ENCODE results near the gene PMM1.
"Not testable (repeated sequence)": the region's sequence is repeated elsewhere in the genome, so short reads cannot be mapped to it uniquely, and the experiment has no call there.

PMM1 gene

DNA sequence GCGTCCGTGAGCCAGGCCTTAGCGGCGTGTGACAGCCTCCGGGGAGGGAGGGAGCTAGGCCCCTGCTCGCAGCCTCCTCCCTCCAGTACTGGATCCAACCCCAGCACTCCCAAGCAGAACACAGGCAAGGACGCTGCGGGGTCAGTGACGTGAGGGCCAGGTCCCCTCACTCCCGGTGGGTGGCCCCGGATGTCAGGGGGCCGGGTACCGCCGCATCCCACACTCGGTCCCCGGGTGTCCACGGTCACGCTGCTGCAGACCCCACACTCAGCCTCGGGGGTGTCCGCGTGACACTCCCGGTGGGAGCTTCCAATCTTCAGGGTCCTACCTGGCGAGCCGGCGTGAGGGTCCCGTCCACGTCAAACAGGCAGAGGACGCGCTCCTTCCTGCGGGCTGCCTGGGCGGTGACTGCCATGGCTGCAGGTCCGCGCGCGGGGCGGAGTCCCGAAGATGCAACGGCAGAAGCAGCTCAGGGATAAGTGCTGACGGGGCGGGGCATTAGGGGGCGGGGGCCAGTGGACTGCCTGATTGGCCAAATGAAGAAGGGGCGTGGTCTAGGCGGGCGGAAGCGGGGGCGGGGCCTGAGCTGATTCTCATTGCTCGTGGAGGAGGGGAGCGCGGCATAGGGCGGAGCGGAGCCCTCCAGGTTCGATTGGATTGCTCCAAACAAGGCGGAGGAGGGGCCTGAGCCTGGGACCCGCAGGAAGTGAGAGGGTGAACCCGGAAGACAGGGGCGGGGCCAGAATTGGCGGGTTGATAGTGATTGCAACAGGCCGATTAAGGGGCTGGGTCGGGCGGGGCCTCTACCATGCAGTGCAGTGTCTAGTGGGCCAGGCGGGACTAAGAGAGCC lies at the start of gene PMM1:
Gene PMM1 (minus strand): TSS at position 450 of the 851 bp plus-strand sequence. CDS start 35 bp downstream, at position 415.
- peak; percentile 94 for DNase-seq

DNA sequence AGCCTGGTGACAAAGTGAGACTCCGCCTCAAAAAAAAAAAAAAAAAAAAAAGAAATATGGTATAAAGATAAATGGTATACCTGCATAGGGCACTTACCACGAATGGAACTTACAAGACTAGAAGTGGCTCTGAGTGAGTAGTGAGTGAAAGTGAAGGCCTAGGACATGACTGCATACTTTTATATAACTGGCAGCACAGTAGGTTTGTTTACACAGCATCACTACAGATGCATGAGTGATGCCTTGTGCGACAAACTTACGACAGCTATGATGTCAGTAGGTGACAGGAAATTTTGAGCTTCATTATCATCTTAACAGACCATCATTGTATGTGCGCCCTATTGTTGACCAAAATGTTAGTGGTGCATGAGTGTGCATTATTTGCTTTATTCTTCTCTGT lies 49.1 kb upstream of the PMM1 start:
- no peak for DNase-seq

- no peak for DNase-seq
Measured at GRCh38 chr22:41638124-41638523, 48.5 kb upstream of the PMM1 start.

- DNase-seq = not testable (repeated sequence)
Measured at GRCh38 chr22:41637623-41638022, 48.0 kb upstream of the PMM1 start.

DNA sequence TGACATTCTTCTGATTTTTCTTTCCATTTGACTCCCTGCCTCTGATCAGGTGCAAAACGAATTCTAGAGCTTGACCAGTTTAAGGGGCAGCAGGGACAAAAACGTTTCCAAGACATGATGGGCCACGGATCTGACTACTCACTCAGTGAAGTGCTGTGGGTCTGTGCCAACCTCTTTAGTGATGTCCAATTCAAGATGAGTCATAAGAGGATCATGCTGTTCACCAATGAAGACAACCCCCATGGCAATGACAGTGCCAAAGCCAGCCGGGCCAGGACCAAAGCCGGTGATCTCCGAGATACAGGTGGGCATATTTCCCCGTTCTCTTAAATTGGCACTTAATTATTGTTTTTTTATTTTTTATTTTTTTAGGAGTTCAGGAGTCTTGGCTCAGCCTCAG lies 46.8 kb upstream of the PMM1 start:
- no peak for DNase-seq

DNA sequence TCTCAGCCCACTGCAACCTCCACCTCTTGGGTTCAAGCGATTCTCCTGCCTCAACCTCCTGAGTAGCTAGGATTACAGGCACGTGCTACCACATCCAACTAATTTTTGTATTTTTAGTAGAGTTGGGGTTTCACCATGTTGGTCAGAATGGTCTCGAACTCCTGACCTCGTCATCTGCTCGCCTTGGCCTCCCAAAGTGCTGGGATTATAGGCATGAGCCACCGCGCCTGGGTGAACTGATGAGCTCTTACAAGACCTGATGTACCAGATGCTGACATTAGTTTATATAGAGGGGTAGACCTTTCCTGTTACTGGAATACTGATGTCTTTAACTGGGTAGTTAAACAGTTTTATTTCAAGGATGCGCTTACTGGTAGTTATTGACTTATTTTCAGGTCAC lies 45.0 kb upstream of the PMM1 start:
- not testable (repeated sequence) for DNase-seq

- not testable (repeated sequence) for DNase-seq
Measured at GRCh38 chr22:41631615-41632014, 42.0 kb upstream of the PMM1 start.

GRCh38 chr22:41631115-41631514 lies 41.5 kb upstream of the PMM1 start:
- not testable (repeated sequence) for DNase-seq

- no peak for DNase-seq
Measured at GRCh38 chr22:41625577-41625976, 35.9 kb upstream of the PMM1 start.

- DNase-seq = no peak
Measured at GRCh38 chr22:41621911-41622179, 32.2 kb upstream of the PMM1 start.

DNA sequence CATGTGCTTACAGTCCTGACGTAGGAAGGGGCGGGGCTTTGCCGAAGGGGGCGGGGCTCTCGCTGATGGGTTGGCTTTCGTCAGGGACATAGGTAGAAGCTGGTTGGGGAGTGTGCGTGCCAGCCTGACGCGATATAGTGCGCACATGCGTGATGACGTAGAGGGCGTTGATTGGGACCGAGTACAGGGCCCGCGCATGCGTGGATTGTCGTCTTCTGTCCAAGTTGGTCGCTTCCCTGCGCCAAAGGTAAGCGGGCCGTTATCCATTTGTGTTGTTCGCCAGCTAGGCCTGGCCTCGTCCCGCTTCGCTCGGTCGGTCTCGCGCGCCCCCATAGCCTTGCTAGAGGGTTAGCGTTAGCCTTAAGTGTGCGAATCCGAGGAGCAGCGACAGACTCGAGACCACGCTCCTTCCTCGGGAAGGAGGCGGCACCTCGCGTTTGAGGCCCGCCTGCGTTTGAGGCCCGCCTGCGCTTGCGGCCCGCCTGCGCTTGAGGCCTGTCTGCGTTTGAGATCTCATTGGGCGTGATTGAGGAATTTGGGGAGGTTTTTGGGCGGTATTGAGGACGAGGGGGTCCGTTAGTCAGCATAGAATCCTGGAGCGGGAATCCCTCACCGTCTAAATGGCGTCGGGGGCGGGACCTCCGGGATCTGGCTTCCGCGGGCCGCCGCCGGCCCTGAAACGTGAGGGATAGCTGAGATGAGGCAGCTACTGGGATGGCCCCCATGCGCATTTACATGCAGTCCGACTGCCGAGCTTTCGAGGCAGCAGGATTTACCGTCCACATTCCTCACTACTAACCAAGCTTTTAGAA lies 31.7 kb upstream of the PMM1 start, which contains the start of gene XRCC6:
Gene XRCC6 (plus strand): TSS at position 197 of the 812 bp plus-strand sequence. CDS start 710 bp downstream, outside the sequence.
- DNase-seq = peak; percentile 95

DNA sequence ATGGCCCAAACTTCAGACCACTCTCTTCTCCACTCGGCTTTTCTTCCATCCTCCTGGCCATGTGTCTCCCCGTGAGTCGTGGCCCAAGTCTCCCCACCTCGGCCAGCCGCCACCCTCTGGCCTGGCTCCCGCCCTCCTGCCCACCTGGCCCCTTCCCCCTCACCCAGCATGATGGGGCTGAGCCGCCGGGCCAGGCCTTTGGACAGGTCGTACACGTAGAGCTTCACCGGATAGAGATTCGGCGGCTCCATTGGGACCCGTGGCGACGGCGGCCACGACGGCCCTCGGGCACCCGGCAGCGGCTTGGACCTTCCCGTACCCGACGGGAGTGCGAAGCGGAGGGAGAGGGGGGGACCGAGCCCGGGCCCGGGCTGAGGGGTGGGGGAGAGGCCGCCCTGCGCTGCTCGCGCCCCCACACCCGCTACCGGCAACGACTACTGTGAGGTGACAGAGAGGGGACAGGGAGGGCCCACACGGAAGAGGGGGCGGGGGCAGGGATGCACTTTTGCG lies 31.0 kb upstream of the PMM1 start, which contains the start of gene DESI1:
Gene DESI1 (minus strand): TSS at position 455 of the 510 bp plus-strand sequence. CDS start 204 bp downstream, at position 251.
- no peak for DNase-seq

- DNase-seq = no peak
Measured at GRCh38 chr22:41619979-41620588, 30.4 kb upstream of the PMM1 start.

GRCh38 chr22:41613456-41613855 lies 23.8 kb upstream of the PMM1 start:
- DNase-seq = no peak

DNA sequence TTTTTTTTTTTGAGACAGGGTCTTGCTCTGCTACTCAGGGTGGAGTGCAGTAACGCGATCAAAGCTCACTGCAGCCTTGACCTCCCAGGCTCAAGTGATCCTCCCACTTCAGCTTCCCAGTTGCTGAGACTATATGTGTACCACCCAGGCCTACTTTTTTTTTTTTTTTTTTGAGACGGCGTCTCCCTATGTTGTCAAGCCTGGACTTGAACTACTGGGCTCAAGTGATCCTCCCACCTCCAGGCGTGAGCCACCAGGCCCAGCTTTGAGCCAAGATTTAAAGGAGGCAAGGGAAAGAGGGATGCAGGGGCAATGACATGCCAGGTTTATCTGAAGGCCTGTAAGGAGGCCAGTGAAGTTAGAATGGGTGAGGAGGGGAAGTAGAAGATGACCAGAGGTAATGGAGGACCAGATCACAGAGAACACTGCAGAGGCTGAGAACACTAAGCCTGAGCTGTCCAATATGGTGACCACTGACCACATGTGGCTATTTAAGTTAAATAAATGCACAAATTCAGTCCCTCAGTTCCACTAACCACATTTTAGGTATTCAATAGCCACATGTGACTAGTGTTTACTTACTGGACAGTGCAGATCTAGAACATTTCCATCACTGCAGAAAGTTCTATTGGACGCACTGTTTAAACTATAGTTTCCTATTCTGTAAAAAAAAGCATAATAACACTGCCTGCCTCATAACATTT lies 23.1 kb upstream of the PMM1 start:
- no peak for DNase-seq

- no peak for DNase-seq
Measured at GRCh38 chr22:41608386-41608785, 18.7 kb upstream of the PMM1 start.

DNA sequence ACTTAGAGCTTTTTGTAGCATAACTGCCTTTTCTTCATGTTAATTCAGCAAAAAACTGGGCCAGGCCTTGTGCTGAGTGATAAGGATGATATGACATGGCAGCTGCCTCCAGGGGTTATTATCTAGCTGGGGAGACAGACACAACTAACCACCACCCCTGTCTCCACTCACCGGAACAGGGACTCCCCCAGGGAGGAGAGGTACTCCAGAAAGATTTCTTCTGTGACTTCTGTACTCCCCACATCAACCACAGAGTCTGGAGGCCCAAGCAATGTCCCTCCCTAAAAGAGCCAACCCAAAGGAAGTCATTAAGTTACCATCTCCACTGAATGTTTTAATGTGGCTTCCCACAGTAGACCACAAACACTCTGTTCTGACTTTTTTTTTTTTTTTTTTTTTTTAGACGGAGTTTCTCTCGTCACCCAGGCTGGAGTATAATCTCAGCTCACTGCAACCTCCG lies 14.3 kb upstream of the PMM1 start:
- no peak for DNase-seq

DNA sequence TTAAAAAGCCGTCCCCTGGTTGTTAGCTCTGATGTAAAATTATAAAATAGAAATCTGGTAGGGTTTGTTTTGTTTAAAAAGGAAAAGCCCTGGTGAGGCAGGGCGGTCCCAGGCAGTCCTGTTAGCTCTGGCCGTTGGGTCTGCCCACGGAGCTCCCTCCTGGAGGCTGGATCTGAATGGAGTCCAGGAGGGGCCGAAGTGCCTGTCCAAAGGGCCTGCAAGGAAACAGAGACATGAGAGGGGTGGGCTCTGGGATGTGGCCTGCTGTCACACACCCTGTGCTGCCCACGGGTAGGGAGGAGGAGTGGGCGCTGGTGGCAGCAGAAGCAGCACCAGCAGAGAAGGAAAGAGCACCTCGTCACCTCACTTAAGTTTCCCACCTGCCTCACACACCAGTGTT lies 11.3 kb upstream of the PMM1 start:
- DNase-seq = no peak

- no peak for DNase-seq
Measured at GRCh38 chr22:41598891-41599635, 9.4 kb upstream of the PMM1 start.

GRCh38 chr22:41598081-41598480 lies 8.4 kb upstream of the PMM1 start:
- no peak for DNase-seq

- DNase-seq = no peak
Measured at GRCh38 chr22:41597635-41597953, 8.0 kb upstream of the PMM1 start.
